ENCODE results near the gene GALNT13. TPM values are rescaled to one million over a fixed set of nuclear protein-coding genes. Genes with fewer than 3 reads are reported as not detected.

The GALNT13 gene
- total RNA-seq, 2 experiments from 2014 or later: 0.55 to 0.61 TPM

GRCh38 chr2:154306266-154306970 is 434.7 kb downstream of the GALNT13 start:
- Mint-ChIP-seq H3K36me3 (ENCODE audit: low read depth) (no peaks in the 10 kb centered on the region), H3K4me1 (ENCODE audit: low read depth) (no peaks in the 10 kb centered on the region), H3K9me3 (ENCODE audit: insufficient read depth) (peaks cover 4% of the 10 kb centered on the region), H3K27me3 (ENCODE audit: low read depth) (no peaks in the 10 kb centered on the region), H3K4me3 (no peak overlapping the region), H3K27ac (no peak overlapping the region)
- DNase-seq (no peak), ATAC-seq (no peak)
- CTCF ChIA-PET: interaction anchor here (1.4 kb wide), 1 partner anchor 11 kb away, joined by 3 read pairs; no protein-coding TSS in a partner anchor
- POLR2A ChIA-PET: no interaction called here

GRCh38 chr2:154307007-154307406 is 435.3 kb downstream of the GALNT13 start:
- no peak for ATAC-seq
- Mint-ChIP-seq H3K27me3 (ENCODE audit: low read depth) (no peaks in the 10 kb centered on the region), H3K27ac (no peak overlapping the region), H3K36me3 (ENCODE audit: low read depth) (no peaks in the 10 kb centered on the region), H3K9me3 (ENCODE audit: insufficient read depth) (peaks cover 4% of the 10 kb centered on the region), H3K4me3 (no peak overlapping the region), H3K4me1 (ENCODE audit: low read depth) (no peaks in the 10 kb centered on the region)
- no peak for DNase-seq
- ChIA-PET CTCF (interaction anchor here (1.4 kb wide), 1 partner anchor 11 kb away, joined by 3 read pairs; no protein-coding TSS in a partner anchor), POLR2A (no interaction called here)

GRCh38 chr2:154324601-154325000 is 452.9 kb downstream of the GALNT13 start:
- Mint-ChIP-seq H3K9me3 (ENCODE audit: insufficient read depth) (no peaks in the 10 kb centered on the region), H3K27me3 (ENCODE audit: low read depth) (no peaks in the 10 kb centered on the region), H3K4me1 (ENCODE audit: low read depth) (no peaks in the 10 kb centered on the region), H3K36me3 (ENCODE audit: low read depth) (no peaks in the 10 kb centered on the region), H3K27ac (no peak overlapping the region), H3K4me3 (no peak overlapping the region)
- ATAC-seq (no peak), DNase-seq (no peak)
- ChIA-PET CTCF (no interaction called here), POLR2A (no interaction called here)

GRCh38 chr2:154329510-154329909 is 457.8 kb downstream of the GALNT13 start:
- CTCF ChIA-PET: no interaction called here

DNA sequence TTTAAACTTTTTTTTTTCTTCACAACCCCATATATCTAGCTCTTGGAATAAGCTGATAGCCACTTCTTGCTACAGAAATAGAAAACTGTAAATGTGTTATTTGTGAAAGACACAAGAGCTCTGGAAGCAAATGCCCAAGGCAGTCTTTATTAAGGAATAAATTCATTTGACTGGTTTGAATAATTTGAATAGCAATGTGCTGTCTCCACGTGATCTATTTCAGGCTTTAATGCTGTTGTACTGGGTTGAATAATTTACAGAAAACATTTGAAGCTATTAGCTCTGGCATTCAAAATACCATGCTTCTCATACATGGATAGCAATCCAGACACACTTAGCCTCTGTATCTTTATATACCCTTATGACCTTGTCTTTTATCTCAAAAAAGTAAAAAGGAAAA is 460.1 kb downstream of the GALNT13 start:
- Mint-ChIP-seq H3K27ac (no peak overlapping the region), H3K36me3 (ENCODE audit: low read depth) (no peaks in the 10 kb centered on the region), H3K4me1 (ENCODE audit: low read depth) (no peaks in the 10 kb centered on the region), H3K27me3 (ENCODE audit: low read depth) (no peaks in the 10 kb centered on the region), H3K9me3 (ENCODE audit: insufficient read depth) (no peaks in the 10 kb centered on the region), H3K4me3 (no peak overlapping the region)
- ATAC-seq (no peak), DNase-seq (no peak)
- ChIA-PET POLR2A (no interaction called here), CTCF (no interaction called here)

More at GRCh38 chr2:154329510-154329909, 457.8 kb downstream of the GALNT13 start:
- H3K9me3 Mint-ChIP-seq (ENCODE audit: insufficient read depth): no peaks in the 10 kb centered on the region
- H3K4me1 Mint-ChIP-seq (ENCODE audit: low read depth): no peaks in the 10 kb centered on the region
- H3K27me3 Mint-ChIP-seq (ENCODE audit: low read depth): no peaks in the 10 kb centered on the region
- H3K4me3 Mint-ChIP-seq: no peak overlapping the region
- no peak overlapping the region for H3K27ac Mint-ChIP-seq
- no peaks in the 10 kb centered on the region for H3K36me3 Mint-ChIP-seq (ENCODE audit: low read depth)
- POLR2A ChIA-PET: no interaction called here
- ATAC-seq: no peak
- no peak for DNase-seq

GRCh38 chr2:154336201-154336600 is 464.5 kb downstream of the GALNT13 start:
- no peaks in the 10 kb centered on the region for H3K27me3 Mint-ChIP-seq (ENCODE audit: low read depth)
- H3K4me1 Mint-ChIP-seq (ENCODE audit: low read depth): no peaks in the 10 kb centered on the region
- ChIA-PET CTCF (no interaction called here), POLR2A (no interaction called here)
- H3K36me3 Mint-ChIP-seq (ENCODE audit: low read depth): no peaks in the 10 kb centered on the region
- no peak overlapping the region for H3K27ac Mint-ChIP-seq
- no peak for ATAC-seq
- DNase-seq: no peak
- H3K9me3 Mint-ChIP-seq (ENCODE audit: insufficient read depth): no peaks in the 10 kb centered on the region
- H3K4me3 Mint-ChIP-seq: no peak overlapping the region

DNA sequence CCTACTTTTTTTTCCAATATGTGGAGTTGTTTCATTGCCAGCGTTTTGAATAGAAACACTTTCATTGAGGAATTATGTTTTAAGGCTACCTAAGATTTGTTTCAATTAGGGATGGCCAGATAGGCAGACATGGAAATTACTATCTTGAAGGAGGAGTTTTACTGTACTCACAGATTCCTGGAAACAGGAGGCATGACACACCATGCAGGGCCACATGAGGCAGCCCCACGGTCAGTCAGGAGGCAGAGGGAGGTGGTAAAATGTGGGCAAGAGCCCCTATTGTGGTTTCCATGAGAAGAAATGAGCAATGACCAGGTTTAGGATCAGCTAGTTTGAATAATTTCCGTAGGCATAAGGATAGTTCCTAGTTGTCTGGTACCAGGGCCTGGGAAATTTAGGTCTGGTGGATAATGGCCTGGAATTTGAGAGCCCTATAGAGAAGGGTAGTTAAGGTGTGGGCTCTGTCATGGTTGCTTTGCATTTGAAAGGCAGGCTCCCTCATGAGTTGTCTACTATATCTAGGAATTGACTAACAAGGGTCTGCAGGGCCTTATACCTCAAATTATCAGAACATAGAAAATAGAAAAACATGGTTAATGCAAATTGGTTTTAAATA is 466.7 kb downstream of the GALNT13 start:
- CTCF ChIA-PET: no interaction called here
- H3K27me3 Mint-ChIP-seq (ENCODE audit: low read depth): no peaks in the 10 kb centered on the region
- DNase-seq: no peak
- no peaks in the 10 kb centered on the region for H3K9me3 Mint-ChIP-seq (ENCODE audit: insufficient read depth)
- no peak for ATAC-seq
- POLR2A ChIA-PET: no interaction called here
- no peaks in the 10 kb centered on the region for H3K4me1 Mint-ChIP-seq (ENCODE audit: low read depth)
- H3K36me3 Mint-ChIP-seq (ENCODE audit: low read depth): no peaks in the 10 kb centered on the region
- H3K27ac Mint-ChIP-seq: no peak overlapping the region
- no peak overlapping the region for H3K4me3 Mint-ChIP-seq

- CTCF ChIA-PET: no interaction called here
- Mint-ChIP-seq H3K27me3 (ENCODE audit: low read depth) (no peaks in the 10 kb centered on the region), H3K4me1 (ENCODE audit: low read depth) (no peaks in the 10 kb centered on the region), H3K36me3 (ENCODE audit: low read depth) (no peaks in the 10 kb centered on the region), H3K9me3 (ENCODE audit: insufficient read depth) (no peaks in the 10 kb centered on the region), H3K27ac (no peak overlapping the region), H3K4me3 (no peak overlapping the region)
- ATAC-seq (no peak), DNase-seq (no peak)
- POLR2A ChIA-PET: no interaction called here
Measured at GRCh38 chr2:154343282-154343681, 471.6 kb downstream of the GALNT13 start.

GRCh38 chr2:154350911-154351310 is 479.2 kb downstream of the GALNT13 start:
- Mint-ChIP-seq H3K4me1 (ENCODE audit: low read depth) (no peaks in the 10 kb centered on the region), H3K9me3 (ENCODE audit: insufficient read depth) (no peaks in the 10 kb centered on the region), H3K36me3 (ENCODE audit: low read depth) (no peaks in the 10 kb centered on the region), H3K4me3 (no peak overlapping the region), H3K27me3 (ENCODE audit: low read depth) (no peaks in the 10 kb centered on the region), H3K27ac (no peak overlapping the region)
- ChIA-PET CTCF (no interaction called here), POLR2A (no interaction called here)
- DNase-seq: no peak
- ATAC-seq: no peak

GRCh38 chr2:154361276-154361675 is 489.6 kb downstream of the GALNT13 start:
- CTCF ChIA-PET: no interaction called here
- H3K4me1 Mint-ChIP-seq (ENCODE audit: low read depth): no peaks in the 10 kb centered on the region
- H3K27me3 Mint-ChIP-seq (ENCODE audit: low read depth): no peaks in the 10 kb centered on the region
- POLR2A ChIA-PET: no interaction called here
- no peaks in the 10 kb centered on the region for H3K36me3 Mint-ChIP-seq (ENCODE audit: low read depth)
- H3K4me3 Mint-ChIP-seq: no peak overlapping the region
- no peaks in the 10 kb centered on the region for H3K9me3 Mint-ChIP-seq (ENCODE audit: insufficient read depth)
- DNase-seq (no peak), ATAC-seq (no peak)
- no peak overlapping the region for H3K27ac Mint-ChIP-seq

DNA sequence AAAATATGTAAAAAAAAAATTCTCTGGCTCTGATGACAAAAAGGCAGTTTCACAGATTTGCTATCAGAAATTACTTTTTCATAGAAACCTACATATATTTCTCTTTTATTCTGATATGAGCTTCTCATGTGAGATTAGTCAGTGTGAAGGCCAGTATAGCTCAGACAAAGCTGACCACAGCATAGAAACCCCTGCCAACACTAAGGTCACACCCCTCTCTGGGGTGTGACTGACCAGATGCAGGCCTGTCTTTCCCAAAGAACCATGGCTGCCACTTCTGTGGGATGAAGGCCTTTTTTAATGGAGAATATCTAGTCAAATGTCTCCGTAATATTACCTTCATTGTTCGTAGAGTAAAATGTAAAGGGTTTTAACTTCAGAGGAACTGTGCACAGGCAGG is 496.4 kb downstream of the GALNT13 start:
- CTCF ChIA-PET: no interaction called here
- POLR2A ChIA-PET: no interaction called here

GRCh38 chr2:154370873-154371272 is 499.2 kb downstream of the GALNT13 start:
- POLR2A ChIA-PET: no interaction called here
- no peak for DNase-seq
- H3K36me3 Mint-ChIP-seq (ENCODE audit: low read depth): no peaks in the 10 kb centered on the region
- no peak for ATAC-seq
- no peaks in the 10 kb centered on the region for H3K4me1 Mint-ChIP-seq (ENCODE audit: low read depth)
- CTCF ChIA-PET: no interaction called here
- H3K9me3 Mint-ChIP-seq (ENCODE audit: insufficient read depth): no peaks in the 10 kb centered on the region
- H3K27me3 Mint-ChIP-seq (ENCODE audit: low read depth): no peaks in the 10 kb centered on the region
- no peak overlapping the region for H3K4me3 Mint-ChIP-seq
- no peak overlapping the region for H3K27ac Mint-ChIP-seq

More for the DNA sequence above, 496.4 kb downstream of the GALNT13 start:
- H3K9me3 Mint-ChIP-seq (ENCODE audit: insufficient read depth): no peaks in the 10 kb centered on the region
- no peaks in the 10 kb centered on the region for H3K4me1 Mint-ChIP-seq (ENCODE audit: low read depth)
- H3K4me3 Mint-ChIP-seq: no peak overlapping the region
- no peak overlapping the region for H3K27ac Mint-ChIP-seq
- H3K36me3 Mint-ChIP-seq (ENCODE audit: low read depth): no peaks in the 10 kb centered on the region
- no peak for DNase-seq
- no peak for ATAC-seq
- no peaks in the 10 kb centered on the region for H3K27me3 Mint-ChIP-seq (ENCODE audit: low read depth)

DNA sequence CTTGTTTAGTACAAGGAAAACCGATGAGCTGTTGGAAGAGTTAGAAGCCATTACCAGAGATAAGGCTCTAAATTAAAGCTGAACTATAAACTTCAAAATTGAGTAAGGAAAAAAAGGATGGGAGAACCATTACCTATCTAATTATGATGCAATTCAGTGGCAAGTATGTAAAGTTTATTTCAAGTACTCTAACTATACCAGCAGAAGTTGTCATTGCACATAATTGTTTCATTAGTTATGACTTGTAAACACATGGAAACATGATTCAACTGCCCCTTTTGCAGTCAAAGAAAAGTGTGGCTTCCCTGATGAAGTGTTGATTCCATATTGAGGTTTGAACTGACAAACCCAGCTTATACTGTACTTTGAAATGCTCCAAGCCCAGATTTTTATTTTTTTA is 502.7 kb downstream of the GALNT13 start:
- CTCF ChIA-PET: no interaction called here
- H3K9me3 Mint-ChIP-seq (ENCODE audit: insufficient read depth): no peaks in the 10 kb centered on the region
- POLR2A ChIA-PET: no interaction called here
- DNase-seq: no peak
- H3K4me3 Mint-ChIP-seq: no peak overlapping the region
- ATAC-seq: no peak
- H3K27ac Mint-ChIP-seq: no peak overlapping the region
- H3K4me1 Mint-ChIP-seq (ENCODE audit: low read depth): no peaks in the 10 kb centered on the region
- no peaks in the 10 kb centered on the region for H3K27me3 Mint-ChIP-seq (ENCODE audit: low read depth)
- no peaks in the 10 kb centered on the region for H3K36me3 Mint-ChIP-seq (ENCODE audit: low read depth)
